Measurements from ENCODE around the gene RASAL1.

Gene RASAL1

GRCh38 chr12:113157218-113157859 is 21.8 kb upstream of the RASAL1 start:
- TF ChIP-seq REST (IDR thresholded peaks at IDR 0.05; ENCODE audit: insufficient read depth in 1 of 2, low read depth in 2 of 2, low read length in 2 of 2) (no peak), POLR2AphosphoS5 (IDR thresholded peaks at IDR 0.05; ENCODE audit: low read depth, low read length) (no peak)

- TF ChIP-seq REST (IDR thresholded peaks at IDR 0.05; ENCODE audit: insufficient read depth in 1 of 2, low read depth in 2 of 2, low read length in 2 of 2) = no peak
- no peak for TF ChIP-seq TAF1 (IDR thresholded peaks at IDR 0.05; ENCODE audit: borderline replicate concordance, insufficient read depth, low read length)
- no peak for TF ChIP-seq FOXP2 (optimal IDR thresholded peaks at IDR 0.05; ENCODE audit: borderline replicate concordance, extremely low read depth, extremely low read length, insufficient read depth)
- no peak for TF ChIP-seq SIN3A (IDR thresholded peaks at IDR 0.05; ENCODE audit: borderline replicate concordance, insufficient read depth, low read length)
- TF ChIP-seq POLR2AphosphoS5 (IDR thresholded peaks at IDR 0.05; ENCODE audit: low read depth, low read length) = no peak
These were observed 20.1 kb upstream of the RASAL1 start for GRCh38 chr12:113155646-113156045.

DNA sequence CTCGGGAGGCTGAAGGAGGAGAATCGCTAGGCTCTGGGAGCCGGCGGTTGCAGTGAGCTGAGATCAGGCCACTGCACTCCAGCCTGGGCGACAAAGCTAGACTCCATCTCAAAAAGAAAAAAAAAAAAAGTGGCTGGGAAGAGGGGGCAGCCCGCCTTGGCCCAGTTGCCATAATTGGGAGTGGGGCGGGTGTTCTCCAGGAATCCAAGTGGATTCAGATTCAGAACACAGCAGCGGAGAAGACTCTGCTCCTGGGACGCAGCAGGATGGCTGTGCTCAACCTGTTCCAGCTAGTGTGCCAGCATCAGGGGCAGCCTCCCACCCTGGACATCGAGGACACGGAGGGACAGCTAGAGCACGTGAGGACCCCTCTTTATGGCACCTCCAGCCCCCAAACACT is 19.5 kb upstream of the RASAL1 start:
- TF ChIP-seq REST (IDR thresholded peaks at IDR 0.05; ENCODE audit: insufficient read depth in 1 of 2, low read depth in 2 of 2, low read length in 2 of 2) (no peak), POLR2AphosphoS5 (IDR thresholded peaks at IDR 0.05; ENCODE audit: low read depth, low read length) (no peak), SIN3A (IDR thresholded peaks at IDR 0.05; ENCODE audit: borderline replicate concordance, insufficient read depth, low read length) (no peak), TAF1 (IDR thresholded peaks at IDR 0.05; ENCODE audit: borderline replicate concordance, insufficient read depth, low read length) (no peak), FOXP2 (optimal IDR thresholded peaks at IDR 0.05; ENCODE audit: borderline replicate concordance, extremely low read depth, extremely low read length, insufficient read depth) (no peak)

DNA sequence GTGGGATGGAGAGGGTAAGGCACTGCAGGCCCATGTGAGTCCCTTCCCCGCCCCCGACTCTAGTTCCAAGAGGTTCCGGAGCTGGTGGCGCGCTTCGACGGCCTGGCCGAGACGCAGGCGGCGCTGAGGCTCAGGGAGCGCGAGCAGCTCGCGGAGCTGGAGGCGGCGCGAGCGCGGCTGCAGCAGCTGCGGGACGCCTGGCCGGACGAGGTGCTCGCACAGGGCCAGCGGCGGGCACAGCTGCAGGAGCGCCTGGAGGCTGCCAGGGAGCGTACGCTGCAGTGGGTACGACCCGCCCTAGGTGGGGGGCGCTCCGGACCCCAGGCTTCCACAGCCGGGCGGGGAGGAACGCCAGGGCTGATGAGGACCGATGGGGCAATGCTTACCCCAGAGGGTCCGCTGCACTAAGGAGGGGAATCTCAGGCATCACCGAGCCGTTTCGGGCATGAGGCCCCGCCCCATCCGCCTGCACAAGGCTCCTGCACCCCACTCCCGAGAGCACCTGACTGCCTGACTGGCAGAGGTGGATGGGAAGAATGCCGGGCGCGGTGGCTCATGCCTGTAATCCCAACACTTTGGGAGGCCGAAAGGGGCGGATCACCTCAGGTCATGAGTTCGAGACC is 18.9 kb upstream of the RASAL1 start:
- TF ChIP-seq REST (IDR thresholded peaks at IDR 0.05; ENCODE audit: insufficient read depth in 1 of 2, low read depth in 2 of 2, low read length in 2 of 2) (no peak), FOXP2 (optimal IDR thresholded peaks at IDR 0.05; ENCODE audit: borderline replicate concordance, extremely low read depth, extremely low read length, insufficient read depth) (no peak), SIN3A (IDR thresholded peaks at IDR 0.05; ENCODE audit: borderline replicate concordance, insufficient read depth, low read length) (no peak), TAF1 (IDR thresholded peaks at IDR 0.05; ENCODE audit: borderline replicate concordance, insufficient read depth, low read length) (no peak), POLR2AphosphoS5 (IDR thresholded peaks at IDR 0.05; ENCODE audit: low read depth, low read length) (no peak)

Data from PFSK-1 (cell line).